KOPT-K1 (cell line): Measurements from ENCODE around the gene B3GLCT.
"Not testable (repeated sequence)": the region's sequence is repeated elsewhere in the genome, so short reads cannot be mapped to it uniquely, and the experiment has no call there.

Source experiments
- H3K27ac ChIP-seq: fragments of 200-600 bp; sonication (generic); 2 replicates; pipeline ENCODE4 v1.5.1; 2016; ENCODE audit warnings: antibody characterized with exemption, mild to moderate bottlenecking, low read depth, low read length; ENCODE audit not compliant: poor library complexity, severe bottlenecking
- H3K36me3 ChIP-seq: fragments of 200-600 bp; sonication (generic); 2 replicates; pipeline ENCODE4 v1.5.1; 2017; ENCODE audit warnings: antibody characterized with exemption, mild to moderate bottlenecking, low read length, moderate library complexity; ENCODE audit not compliant: insufficient read depth
- H3K9me3 ChIP-seq: fragments of 200-600 bp; sonication (generic); 2 replicates; pipeline ENCODE4 v1.5.1; 2017; ENCODE audit warnings: antibody characterized with exemption, low read length, mild to moderate bottlenecking; ENCODE audit not compliant: insufficient read depth, poor library complexity, severe bottlenecking

Gene B3GLCT

DNA sequence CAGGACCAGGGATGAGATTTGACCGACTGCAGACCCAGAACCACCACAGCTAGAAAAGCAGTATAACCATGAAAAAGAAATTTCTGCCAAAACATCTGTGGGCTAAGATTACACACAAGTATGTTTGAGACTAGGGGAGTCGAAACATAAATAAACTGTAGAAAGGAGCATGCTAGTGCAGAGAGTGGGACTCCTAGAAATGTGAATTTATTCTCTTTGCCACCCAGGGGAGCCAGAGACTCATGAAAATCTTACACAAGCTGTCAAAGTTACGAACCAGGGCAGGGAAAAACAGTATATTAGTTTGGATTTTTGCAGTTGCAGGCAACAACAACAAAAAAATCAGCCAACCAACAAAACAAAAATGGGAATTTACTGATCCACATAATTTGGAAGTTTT is 25.8 kb upstream of the B3GLCT start:
- H3K36me3 ChIP-seq, result no peaks in the 10 kb centered on the region
- H3K27ac ChIP-seq, result no peak overlapping the region
- peaks cover 5% of the 10 kb centered on the region for H3K9me3 ChIP-seq

DNA sequence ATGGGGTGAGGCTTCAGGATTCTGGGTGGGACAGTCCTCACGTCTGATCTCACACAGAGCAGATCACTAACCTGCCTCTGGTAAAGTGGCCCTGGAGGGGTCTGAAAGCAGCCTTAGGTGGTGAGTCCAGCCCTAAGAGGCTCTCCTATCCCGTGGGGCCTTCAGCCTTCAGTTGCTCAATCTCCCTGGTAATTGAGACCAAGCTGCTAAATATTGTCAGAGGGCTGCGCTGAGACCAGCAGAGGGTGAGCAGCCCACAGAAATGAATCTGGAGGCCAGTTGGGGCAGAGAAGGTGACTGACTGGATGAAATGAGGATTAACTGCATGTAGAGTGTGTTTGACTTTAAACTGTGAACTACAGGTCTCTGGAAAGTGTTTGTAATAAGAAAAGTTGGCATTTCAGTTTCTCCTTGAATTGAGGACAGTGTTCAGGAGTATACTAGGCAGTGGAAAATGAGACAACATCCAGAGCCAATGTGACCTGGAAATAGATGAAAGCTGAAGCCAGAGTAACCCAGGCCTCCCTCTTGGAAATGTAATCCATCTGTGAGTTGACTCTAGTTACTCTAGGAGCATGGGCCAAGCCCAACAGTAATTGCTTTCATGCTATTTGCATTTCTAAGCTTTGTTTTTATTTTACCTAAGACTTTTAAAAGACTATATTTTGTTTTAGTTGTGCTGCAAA is 23.8 kb upstream of the B3GLCT start:
- no peaks in the 10 kb centered on the region for H3K36me3 ChIP-seq
- H3K27ac ChIP-seq, result no peak overlapping the region

DNA sequence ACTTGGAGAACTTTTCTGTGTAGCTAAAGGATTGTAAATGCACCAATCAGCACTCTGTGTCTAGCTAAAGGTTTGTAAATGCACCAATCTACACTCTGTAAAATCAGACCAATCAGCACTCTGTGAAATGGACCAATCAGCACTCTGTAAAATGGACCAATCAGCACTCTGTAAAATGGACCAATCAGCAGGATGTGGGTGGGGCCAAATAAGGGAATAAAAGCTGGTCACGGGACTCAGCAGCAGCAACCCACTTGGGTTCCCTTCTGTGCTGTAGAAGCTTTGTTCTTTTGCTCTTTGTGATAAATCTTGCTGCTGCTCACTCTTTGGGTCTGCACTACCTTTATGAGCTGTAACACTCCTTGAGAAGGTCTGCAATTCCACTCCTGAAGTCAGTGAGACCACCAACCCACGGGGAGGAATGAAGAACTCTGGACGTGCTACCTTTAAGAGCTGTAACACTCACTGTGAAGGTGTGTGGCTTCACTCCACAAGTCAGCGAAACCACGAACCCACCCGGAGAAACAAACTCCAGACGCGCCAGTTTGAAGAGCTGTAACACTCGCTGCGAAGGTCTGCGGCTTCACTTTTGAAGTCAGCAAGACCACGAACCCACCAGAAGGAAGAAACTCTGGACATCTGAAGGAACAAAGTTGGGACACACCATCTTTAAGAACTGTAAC is 21.8 kb upstream of the B3GLCT start:
- not testable (repeated sequence) for H3K27ac ChIP-seq, H3K36me3 ChIP-seq, H3K9me3 ChIP-seq

More for the DNA sequence above, 23.8 kb upstream of the B3GLCT start:
- H3K9me3 ChIP-seq, result peaks cover 5% of the 10 kb centered on the region

DNA sequence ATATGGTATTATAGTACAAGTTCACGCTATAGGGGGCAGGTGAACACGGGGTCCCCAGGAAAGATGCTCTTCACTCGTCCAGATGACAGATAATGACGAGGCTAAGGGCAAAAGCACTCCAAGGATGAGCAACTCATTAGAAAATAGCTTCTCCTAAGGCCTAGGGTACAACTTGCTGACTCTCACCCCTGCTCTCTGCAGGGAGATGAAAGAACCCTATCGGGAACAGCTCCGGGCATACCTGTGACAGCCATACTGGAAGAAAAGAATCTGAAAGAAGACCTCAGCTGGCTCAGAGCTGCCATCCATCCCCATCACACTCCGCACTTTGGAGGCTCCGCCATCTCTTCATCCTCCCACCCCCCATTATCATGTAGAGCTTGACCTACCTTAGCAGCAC is 20.5 kb upstream of the B3GLCT start:
- no peaks in the 10 kb centered on the region for H3K36me3 ChIP-seq
- H3K27ac ChIP-seq, result no peak overlapping the region
- peaks cover 5% of the 10 kb centered on the region for H3K9me3 ChIP-seq

DNA sequence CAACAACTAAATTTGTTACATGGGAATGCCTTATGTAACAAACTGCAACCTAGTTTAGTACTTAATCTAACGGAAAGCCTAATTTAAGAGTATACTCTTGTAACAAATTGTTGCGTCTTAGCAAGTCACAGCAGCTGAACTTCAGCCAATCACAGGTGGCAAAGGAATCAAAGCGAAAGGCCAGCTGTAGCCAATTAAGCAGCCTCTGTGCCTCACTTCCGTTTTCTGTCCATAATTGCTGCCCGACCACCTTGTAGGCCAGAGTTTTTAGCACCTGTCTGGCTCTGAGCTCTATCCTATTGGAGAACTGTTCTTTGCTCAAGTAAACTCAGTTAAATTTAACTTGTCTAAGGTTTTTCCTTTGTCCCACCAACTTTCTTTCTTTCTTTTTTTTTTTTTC is 20.0 kb upstream of the B3GLCT start:
- H3K9me3 ChIP-seq, result peaks cover 5% of the 10 kb centered on the region
- no peaks in the 10 kb centered on the region for H3K36me3 ChIP-seq
- H3K27ac ChIP-seq, result no peak overlapping the region

DNA sequence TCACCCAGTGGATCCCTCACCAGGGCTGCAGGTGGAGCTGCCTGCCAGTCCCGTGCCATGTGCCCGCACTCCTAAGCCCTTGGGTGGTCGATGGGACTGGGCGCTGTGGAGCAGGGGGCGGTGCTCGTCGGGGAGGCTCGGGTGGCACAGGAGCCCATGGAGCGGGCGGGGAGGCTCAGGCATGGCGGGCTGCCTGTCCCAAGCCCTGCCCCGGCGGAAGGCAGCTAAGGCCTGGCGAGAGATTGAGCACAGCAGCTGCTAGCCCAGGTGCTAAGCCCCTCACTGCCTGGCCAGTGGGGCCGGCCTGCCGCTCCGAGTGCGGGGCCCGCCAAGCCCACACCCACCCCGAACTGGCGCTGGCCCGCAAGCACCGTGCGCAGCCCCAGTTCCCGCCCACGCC is 16.8 kb upstream of the B3GLCT start:
- H3K36me3 ChIP-seq, result no peaks in the 10 kb centered on the region
- peaks cover 1% of the 10 kb centered on the region for H3K9me3 ChIP-seq
- no peak overlapping the region for H3K27ac ChIP-seq

DNA sequence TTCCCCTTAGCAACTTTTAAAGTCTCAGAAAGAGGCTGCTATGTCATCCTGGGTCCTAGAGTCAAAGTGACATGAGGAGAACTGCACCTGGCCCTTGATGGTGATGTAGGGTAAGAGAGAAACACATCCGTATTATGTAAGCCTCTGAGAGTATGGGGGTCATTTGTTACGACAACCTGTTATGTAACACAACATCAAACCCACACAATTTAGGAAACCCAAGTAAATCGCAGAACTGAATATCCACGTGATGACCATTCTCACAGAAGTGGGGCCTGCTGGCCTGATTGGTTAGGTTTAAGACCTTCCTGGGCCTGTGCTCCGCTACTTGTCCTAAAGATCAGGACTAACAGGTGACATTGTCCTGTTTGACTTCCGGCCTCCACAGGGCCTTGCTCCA is 15.3 kb upstream of the B3GLCT start:
- H3K9me3 ChIP-seq, result peaks cover 5% of the 10 kb centered on the region
- H3K27ac ChIP-seq, result no peak overlapping the region
- H3K36me3 ChIP-seq, result no peaks in the 10 kb centered on the region

DNA sequence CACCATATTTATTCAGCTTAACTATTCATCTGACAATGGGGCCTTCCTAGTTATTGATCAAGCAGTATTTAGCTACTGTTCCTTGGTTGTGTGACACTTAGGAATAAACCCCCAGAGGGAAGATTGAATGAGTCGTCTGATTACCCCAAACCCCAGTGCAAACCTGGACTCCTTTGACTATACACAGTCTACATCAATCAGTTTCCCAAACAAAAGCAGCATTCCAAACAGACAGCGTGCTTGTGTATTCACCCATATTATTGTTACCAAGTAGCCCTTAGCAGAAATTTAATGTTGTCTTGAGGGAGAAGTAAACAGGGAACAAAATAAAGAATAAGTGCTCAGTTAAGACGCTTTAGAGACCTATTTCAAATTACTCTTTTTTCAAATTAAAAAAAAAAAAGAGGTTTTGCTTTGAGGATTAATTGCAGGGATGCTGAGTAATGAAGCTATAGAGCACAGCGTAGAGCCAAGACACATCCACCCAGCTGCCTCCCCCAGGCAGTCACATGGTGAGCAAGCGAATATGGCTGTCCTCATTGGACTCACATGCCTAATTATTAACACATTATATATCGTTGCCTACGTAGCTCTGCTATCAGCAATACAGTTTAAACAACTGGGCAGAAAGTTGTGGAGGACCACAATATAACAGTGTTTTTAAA is 14.7 kb upstream of the B3GLCT start:
- Histone ChIP-seq H3K9me3 (peaks cover 5% of the 10 kb centered on the region), H3K36me3 (no peaks in the 10 kb centered on the region), H3K27ac (no peak overlapping the region)

DNA sequence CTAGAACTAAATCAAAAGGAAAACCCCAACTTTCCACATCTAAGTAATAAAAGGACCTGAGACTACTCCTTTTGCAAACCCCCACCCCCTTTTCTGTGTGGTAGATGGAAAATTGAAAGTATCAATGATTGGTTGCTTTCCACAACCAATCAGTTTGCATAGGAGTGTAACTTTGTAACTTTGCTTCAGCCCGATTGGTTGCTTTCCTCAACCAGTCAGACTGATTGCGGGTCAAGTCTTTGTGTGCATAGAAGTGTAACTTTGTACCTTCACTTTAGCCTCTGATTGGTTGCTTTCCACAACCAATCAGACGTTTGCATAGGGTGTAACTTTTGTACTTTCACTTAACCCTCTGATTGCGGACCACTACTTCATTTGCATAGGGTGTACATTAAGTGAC is 8.0 kb upstream of the B3GLCT start:
- H3K9me3 ChIP-seq, result peaks cover 5% of the 10 kb centered on the region
- H3K27ac ChIP-seq, result no peak overlapping the region
- no peaks in the 10 kb centered on the region for H3K36me3 ChIP-seq

DNA sequence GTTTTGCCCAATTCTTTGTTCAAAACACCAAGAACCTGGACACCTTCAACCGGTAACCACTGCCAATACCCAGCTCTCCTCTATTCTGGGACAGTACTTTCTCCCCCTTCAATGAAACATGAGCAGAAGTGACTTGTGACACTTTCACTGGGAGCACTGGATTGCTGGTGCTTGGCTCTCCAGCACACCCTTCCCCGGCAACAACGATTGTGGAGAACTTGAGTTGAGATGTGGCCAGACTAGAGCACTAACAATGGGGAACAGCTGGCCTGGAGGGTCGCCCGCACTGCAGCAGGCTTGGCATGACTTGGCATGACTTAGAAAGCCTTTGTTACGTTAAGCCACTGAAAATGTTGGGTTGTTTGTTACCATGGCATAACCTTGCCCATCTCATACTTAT is 7.5 kb upstream of the B3GLCT start:
- Histone ChIP-seq H3K36me3 (no peaks in the 10 kb centered on the region), H3K27ac (no peak overlapping the region), H3K9me3 (peaks cover 5% of the 10 kb centered on the region)

DNA sequence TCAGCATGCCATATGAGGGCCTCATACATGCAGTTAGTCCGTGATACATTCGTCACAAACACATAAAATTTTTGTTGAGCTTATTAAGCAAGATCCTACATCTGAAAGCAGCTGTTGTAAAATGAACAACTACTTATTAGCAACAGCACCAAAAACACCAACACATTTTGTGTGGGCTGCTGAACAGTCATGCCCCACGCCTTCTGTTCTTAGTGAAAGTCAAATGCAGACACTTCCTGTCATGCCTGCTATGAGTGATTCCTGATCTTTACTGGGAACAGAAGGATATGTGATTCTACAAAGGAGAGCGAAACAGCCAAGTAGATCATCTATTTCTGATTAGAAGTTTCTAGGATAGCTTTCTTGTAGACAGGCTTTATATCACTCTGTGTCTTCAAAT is 4.2 kb upstream of the B3GLCT start:
- no peaks in the 10 kb centered on the region for H3K36me3 ChIP-seq
- H3K9me3 ChIP-seq, result no peaks in the 10 kb centered on the region
- no peak overlapping the region for H3K27ac ChIP-seq

DNA sequence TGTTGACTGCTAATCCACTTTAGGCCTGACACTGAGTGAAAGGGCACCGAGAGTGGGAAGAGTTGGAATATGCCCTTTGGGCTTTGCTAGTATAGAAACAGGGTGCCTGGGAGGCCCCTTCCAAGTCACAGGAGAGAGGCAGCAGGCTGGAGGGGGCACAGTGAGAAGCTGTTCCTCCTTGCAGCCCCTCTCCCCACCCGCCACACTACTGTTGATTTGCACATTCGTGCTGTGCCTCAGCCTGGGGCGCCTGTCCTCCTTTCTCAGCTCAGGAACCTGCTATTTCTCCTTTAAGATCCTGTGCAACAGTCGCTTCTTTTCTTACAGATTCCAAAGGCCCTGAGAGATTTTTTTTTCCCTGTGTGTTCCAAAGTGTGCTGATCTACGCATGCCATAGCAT is 2.8 kb upstream of the B3GLCT start:
- Histone ChIP-seq H3K27ac (no peak overlapping the region), H3K9me3 (no peaks in the 10 kb centered on the region), H3K36me3 (no peaks in the 10 kb centered on the region)

DNA sequence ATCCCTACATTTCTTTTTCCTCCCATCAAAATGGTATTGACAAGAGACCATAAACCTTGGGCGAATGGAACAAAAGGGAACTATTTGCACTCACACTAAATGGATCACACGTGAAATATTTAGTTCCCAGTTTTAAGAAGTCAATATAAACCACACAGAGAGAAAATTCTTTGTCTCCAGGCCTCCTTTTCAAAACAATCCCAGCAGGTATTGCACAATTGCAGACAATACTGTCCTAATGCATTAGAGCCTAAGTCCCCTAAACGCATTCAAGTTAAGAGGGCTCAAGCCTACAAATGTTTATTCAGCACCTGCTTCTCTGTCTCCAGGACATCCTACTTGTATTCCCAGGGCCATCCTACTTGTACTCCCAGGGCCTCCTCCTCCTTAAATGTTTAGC is 1.3 kb upstream of the B3GLCT start:
- H3K9me3 ChIP-seq, result no peaks in the 10 kb centered on the region

DNA sequence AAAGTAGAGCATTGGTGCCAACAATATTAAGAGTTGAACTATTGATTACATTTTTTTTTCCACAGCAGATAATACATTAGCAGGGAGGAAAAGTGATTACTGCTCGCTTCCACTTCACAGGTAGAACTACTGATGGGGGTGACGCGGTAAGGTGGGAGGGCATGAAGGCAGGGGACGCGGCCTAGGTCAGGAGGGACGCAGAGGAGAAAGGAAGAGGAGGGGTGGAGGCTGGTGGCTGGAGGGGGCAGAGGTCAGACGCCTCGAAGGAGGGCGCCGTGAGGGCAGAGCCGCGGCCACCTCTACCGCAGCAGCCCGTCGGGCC is 287 bp upstream of the B3GLCT start:
- H3K9me3 ChIP-seq, result no peaks in the 10 kb centered on the region
- H3K27ac ChIP-seq, result peak overlapping the region; percentile 78
- no peaks in the 10 kb centered on the region for H3K36me3 ChIP-seq

More for the DNA sequence above, 1.3 kb upstream of the B3GLCT start:
- H3K36me3 ChIP-seq, result no peaks in the 10 kb centered on the region
- H3K27ac ChIP-seq, result no peak overlapping the region

DNA sequence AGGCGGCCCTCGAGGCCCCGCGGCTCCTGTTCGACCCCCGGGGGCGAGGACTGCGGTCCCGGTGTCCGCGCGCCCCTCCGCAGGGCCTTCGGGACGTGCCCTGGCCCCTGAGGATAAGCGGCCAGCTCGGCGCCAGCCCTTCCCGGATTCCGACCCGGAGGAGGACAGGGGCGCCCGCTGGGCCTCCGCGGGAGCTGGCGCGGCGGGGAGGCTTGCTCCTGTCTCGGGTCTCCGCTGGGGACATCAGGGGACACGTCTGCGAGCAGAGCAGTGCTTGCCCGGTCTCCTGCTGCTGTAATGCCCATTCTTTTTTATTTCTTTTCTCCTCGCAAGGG is 829 bp downstream of the B3GLCT start:
- Histone ChIP-seq H3K27ac (peak overlapping the region; percentile 78), H3K9me3 (no peaks in the 10 kb centered on the region), H3K36me3 (no peaks in the 10 kb centered on the region)
